ENCODE measurements around the gene EFR3B.

DNA sequence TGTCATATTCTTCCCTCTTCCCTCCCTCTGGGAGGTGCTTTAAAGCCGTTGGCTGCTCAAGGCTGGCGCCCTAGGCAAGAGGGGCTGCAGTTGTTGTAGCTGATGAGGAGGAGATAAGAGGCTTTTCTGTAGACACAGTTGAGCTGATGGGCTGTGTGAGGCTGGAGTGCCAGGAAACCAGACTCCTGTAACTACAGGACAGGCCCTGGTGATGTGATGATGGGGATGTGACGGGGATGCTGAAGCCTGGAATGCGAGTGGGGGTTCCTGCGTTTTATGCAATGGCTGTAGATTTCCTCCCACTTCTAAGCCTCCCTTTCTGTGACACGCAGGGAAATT lies 5.7 kb upstream of the EFR3B start:
- TF ChIP-seq BRF2 (CRISPR knock-in tag; IDR thresholded peaks at IDR 0.05) (no peak), POGK (CRISPR knock-in tag; conservative IDR thresholded peaks at IDR 0.05) (no peak), JUND (CRISPR knock-in tag; IDR thresholded peaks at IDR 0.05) (no peak), EZH2 (conservative IDR thresholded peaks at IDR 0.05; ENCODE audit: low read depth, low read length) (no peak), EP300 (IDR thresholded peaks at IDR 0.05; ENCODE audit: low read depth in 2 of 2, low read length in 2 of 2) (no peak), EP300 (CRISPR knock-in tag; IDR thresholded peaks at IDR 0.05; ENCODE audit: borderline replicate concordance) (no peak), CTCF (CRISPR knock-in tag; IDR thresholded peaks at IDR 0.05) (no peak), USF2 (IDR thresholded peaks at IDR 0.05; ENCODE audit: low read depth, low read length) (no peak), USF2 (CRISPR knock-in tag; IDR thresholded peaks at IDR 0.05; ENCODE audit: borderline replicate concordance) (no peak), ZFX (CRISPR knock-in tag; IDR thresholded peaks at IDR 0.05; ENCODE audit: low read depth) (no peak), IRF9 (CRISPR knock-in tag; IDR thresholded peaks at IDR 0.05; ENCODE audit: borderline replicate concordance) (no peak), ZFP36 (IDR thresholded peaks at IDR 0.05; ENCODE audit: borderline replicate concordance, low read depth, low read length, partially characterized antibody) (no peak), ZNF263 (CRISPR knock-in tag; IDR thresholded peaks at IDR 0.05) (no peak)
- TF ChIP-seq, protein P1, sequence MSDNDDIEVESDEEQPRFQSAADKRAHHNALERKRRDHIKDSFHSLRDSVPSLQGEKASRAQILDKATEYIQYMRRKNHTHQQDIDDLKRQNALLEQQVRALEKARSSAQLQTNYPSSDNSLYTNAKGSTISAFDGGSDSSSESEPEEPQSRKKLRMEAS (IDR thresholded peaks at IDR 0.05), result no peak
